ENCODE measurements around the gene HORMAD1.
"Not testable (repeated sequence)": the region's sequence is repeated elsewhere in the genome, so short reads cannot be mapped to it uniquely, and the experiment has no call there.

Gene HORMAD1, protein sequence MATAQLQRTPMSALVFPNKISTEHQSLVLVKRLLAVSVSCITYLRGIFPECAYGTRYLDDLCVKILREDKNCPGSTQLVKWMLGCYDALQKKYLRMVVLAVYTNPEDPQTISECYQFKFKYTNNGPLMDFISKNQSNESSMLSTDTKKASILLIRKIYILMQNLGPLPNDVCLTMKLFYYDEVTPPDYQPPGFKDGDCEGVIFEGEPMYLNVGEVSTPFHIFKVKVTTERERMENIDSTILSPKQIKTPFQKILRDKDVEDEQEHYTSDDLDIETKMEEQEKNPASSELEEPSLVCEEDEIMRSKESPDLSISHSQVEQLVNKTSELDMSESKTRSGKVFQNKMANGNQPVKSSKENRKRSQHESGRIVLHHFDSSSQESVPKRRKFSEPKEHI

DNA sequence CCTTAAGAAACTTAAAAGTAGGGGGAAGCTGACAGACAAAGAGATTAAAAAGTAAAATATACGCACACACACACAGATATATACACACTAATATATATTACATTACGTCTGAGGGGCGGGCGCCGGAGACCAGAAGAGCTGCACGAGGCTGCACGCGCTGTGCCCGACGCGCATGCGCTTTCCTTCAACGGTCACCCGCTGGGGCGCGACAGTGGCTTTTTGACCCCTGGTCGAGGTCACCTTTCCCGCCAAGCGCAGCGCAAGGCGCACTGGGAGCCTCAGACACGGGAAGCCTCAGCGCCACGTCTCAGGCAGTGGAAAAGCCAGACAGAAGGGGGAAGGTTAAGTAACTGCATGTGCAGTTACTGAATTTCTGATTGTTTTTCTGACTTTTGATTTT lies at the start of gene HORMAD1:
TSS of gene HORMAD1 (minus strand) at position 193 of the 400 bp plus-strand sequence. CDS start 1,390 bp downstream, outside the sequence.
- Histone ChIP-seq H2AFZ (ENCODE audit: low read length, unreplicated experiment) (no peak within 1 kb of the TSS), H3K27me3 (ENCODE audit: insufficient read depth, low read length) (no peaks in the 10 kb centered on the region), H3K4me1 (ENCODE audit: control insufficient read depth, insufficient read depth, low read length, unreplicated experiment) (no peaks in the 10 kb centered on the region), H3K79me2 (ENCODE audit: control insufficient read depth, insufficient read depth, low read length, unreplicated experiment) (no peaks in the 10 kb centered on the region), H3K27ac (ENCODE audit: low read depth, low read length) (no peak within 1 kb of the TSS), H3K4me3 (ENCODE audit: low read depth, low read length) (no peak within 1 kb of the TSS), H3K36me3 (ENCODE audit: insufficient read depth, low read length) (no peaks in the 10 kb centered on the region)

GRCh38 chr1:150767704-150768103 lies 47.0 kb upstream of the HORMAD1 start:
- H3K27me3 ChIP-seq (ENCODE audit: insufficient read depth, low read length); H3K36me3 ChIP-seq (ENCODE audit: insufficient read depth, low read length); H3K79me2 ChIP-seq (ENCODE audit: control insufficient read depth, insufficient read depth, low read length, unreplicated experiment); H3K4me3 ChIP-seq (ENCODE audit: low read depth, low read length); H2AFZ ChIP-seq (ENCODE audit: low read length, unreplicated experiment); H3K27ac ChIP-seq (ENCODE audit: low read depth, low read length): not testable (repeated sequence)
- H3K4me1 ChIP-seq (ENCODE audit: control insufficient read depth, insufficient read depth, low read length, unreplicated experiment), result peaks cover 13% of the 10 kb centered on the region

GRCh38 chr1:150765977-150766301 lies 45.2 kb upstream of the HORMAD1 start:
- Histone ChIP-seq H3K27ac (ENCODE audit: low read depth, low read length) (peak overlapping the region; percentile 84; the same call in 1 of the 2 replicates), H3K4me1 (ENCODE audit: control insufficient read depth, insufficient read depth, low read length, unreplicated experiment) (peaks cover 13% of the 10 kb centered on the region), H3K4me3 (ENCODE audit: low read depth, low read length) (peak overlapping the region; percentile 72), H2AFZ (ENCODE audit: low read length, unreplicated experiment) (peak overlapping the region; percentile 58)
- H3K36me3 ChIP-seq (ENCODE audit: insufficient read depth, low read length); H3K79me2 ChIP-seq (ENCODE audit: control insufficient read depth, insufficient read depth, low read length, unreplicated experiment); H3K27me3 ChIP-seq (ENCODE audit: insufficient read depth, low read length): not testable (repeated sequence)

- Histone ChIP-seq H2AFZ (ENCODE audit: low read length, unreplicated experiment) (peak within 1 kb of the TSS; percentile 58), H3K36me3 (ENCODE audit: insufficient read depth, low read length) (no peaks in the 10 kb centered on the region), H3K4me1 (ENCODE audit: control insufficient read depth, insufficient read depth, low read length, unreplicated experiment) (peaks cover 13% of the 10 kb centered on the region), H3K27ac (ENCODE audit: low read depth, low read length) (peak within 1 kb of the TSS; percentile 84), H3K27me3 (ENCODE audit: insufficient read depth, low read length) (no peaks in the 10 kb centered on the region), H3K79me2 (ENCODE audit: control insufficient read depth, insufficient read depth, low read length, unreplicated experiment) (no peaks in the 10 kb centered on the region), H3K4me3 (ENCODE audit: low read depth, low read length) (peak within 1 kb of the TSS; percentile 72)
Observed at GRCh38 chr1:150765296-150765976, 44.7 kb upstream of the HORMAD1 start, which contains the start of gene CTSS. Gene CTSS, minus strand, starts transcription at chr1:150765778. Its CDS starts 1,015 bp downstream, at chr1:150764763.

GRCh38 chr1:150764617-150765101 lies 44.0 kb upstream of the HORMAD1 start:
- H3K4me1 ChIP-seq (ENCODE audit: control insufficient read depth, insufficient read depth, low read length, unreplicated experiment), result peaks cover 13% of the 10 kb centered on the region
- H3K79me2 ChIP-seq (ENCODE audit: control insufficient read depth, insufficient read depth, low read length, unreplicated experiment), result no peaks in the 10 kb centered on the region
- H3K4me3 ChIP-seq (ENCODE audit: low read depth, low read length), result peak overlapping the region; percentile 72
- H3K27me3 ChIP-seq (ENCODE audit: insufficient read depth, low read length), result no peaks in the 10 kb centered on the region
- peak overlapping the region; percentile 84 for H3K27ac ChIP-seq (ENCODE audit: low read depth, low read length)
- no peaks in the 10 kb centered on the region for H3K36me3 ChIP-seq (ENCODE audit: insufficient read depth, low read length)
- H2AFZ ChIP-seq (ENCODE audit: low read length, unreplicated experiment), result no peak overlapping the region

DNA sequence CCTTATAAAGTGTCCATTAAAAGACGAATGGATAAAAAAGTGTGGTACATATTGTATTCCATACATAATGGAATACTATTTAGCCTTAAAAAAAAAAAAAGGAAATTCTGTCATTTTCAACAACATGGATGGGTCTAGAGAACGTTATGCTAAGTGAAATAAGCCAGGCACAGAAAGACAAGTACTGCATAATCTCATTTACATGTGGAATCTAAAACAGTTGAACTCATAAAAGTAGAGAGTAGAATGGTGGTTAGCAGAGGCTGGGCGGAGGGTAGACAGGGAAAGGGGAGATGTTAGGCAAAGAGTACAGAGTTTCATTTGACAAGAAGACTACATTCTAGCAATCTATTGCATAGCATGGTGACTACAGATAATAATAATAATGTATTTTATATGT lies 42.3 kb upstream of the HORMAD1 start:
- no peaks in the 10 kb centered on the region for H3K36me3 ChIP-seq (ENCODE audit: insufficient read depth, low read length)
- H3K27ac ChIP-seq (ENCODE audit: low read depth, low read length), result no peak overlapping the region
- H3K79me2 ChIP-seq (ENCODE audit: control insufficient read depth, insufficient read depth, low read length, unreplicated experiment), result no peaks in the 10 kb centered on the region

DNA sequence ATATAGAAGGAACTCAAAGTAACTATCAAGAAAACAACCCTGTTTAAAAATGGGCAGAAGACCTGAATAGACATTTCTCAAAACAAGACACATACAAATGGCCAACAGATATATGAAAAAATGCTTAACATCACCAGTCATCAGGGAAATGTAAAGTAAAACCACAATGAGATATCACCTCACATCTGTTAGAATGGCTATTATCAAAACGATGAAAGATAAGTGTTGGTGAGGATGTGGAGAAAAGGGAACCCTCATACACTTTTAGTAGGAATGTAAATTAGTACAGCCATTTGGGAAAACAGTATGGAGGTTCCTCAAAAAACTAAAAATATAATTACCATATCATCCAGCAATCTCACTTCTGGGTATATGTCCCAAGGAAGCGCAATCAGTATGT lies 41.9 kb upstream of the HORMAD1 start:
- no peak overlapping the region for H3K4me3 ChIP-seq (ENCODE audit: low read depth, low read length)
- H3K27ac ChIP-seq (ENCODE audit: low read depth, low read length), result no peak overlapping the region
- H3K27me3 ChIP-seq (ENCODE audit: insufficient read depth, low read length), result no peaks in the 10 kb centered on the region
- peaks cover 13% of the 10 kb centered on the region for H3K4me1 ChIP-seq (ENCODE audit: control insufficient read depth, insufficient read depth, low read length, unreplicated experiment)
- H2AFZ ChIP-seq (ENCODE audit: low read length, unreplicated experiment), result no peak overlapping the region
- H3K36me3 ChIP-seq (ENCODE audit: insufficient read depth, low read length), result no peaks in the 10 kb centered on the region
- H3K79me2 ChIP-seq (ENCODE audit: control insufficient read depth, insufficient read depth, low read length, unreplicated experiment), result no peaks in the 10 kb centered on the region

More for the DNA sequence above, 42.3 kb upstream of the HORMAD1 start:
- H3K27me3 ChIP-seq (ENCODE audit: insufficient read depth, low read length), result no peaks in the 10 kb centered on the region
- H3K4me1 ChIP-seq (ENCODE audit: control insufficient read depth, insufficient read depth, low read length, unreplicated experiment), result peaks cover 13% of the 10 kb centered on the region
- no peak overlapping the region for H2AFZ ChIP-seq (ENCODE audit: low read length, unreplicated experiment)
- no peak overlapping the region for H3K4me3 ChIP-seq (ENCODE audit: low read depth, low read length)

DNA sequence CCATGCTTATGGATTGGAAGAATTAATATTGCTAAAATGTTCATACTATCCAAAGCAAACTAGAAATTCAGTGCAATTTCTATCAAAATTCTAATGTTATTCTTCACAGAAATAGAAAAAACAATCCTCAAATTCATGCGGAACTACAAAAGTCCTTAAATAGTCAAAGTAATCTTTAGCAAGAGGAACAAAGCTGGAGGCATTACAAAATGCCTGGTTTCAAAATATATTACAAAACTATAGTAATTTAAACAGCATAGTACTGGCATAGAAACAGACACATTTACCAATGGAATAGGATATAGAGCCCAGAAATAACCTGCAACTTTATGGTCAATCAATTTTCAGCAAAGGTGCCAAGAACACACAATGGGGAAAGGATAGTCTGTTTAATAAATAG lies 41.1 kb upstream of the HORMAD1 start:
- Histone ChIP-seq H3K4me3 (ENCODE audit: low read depth, low read length) (no peak overlapping the region), H3K79me2 (ENCODE audit: control insufficient read depth, insufficient read depth, low read length, unreplicated experiment) (no peaks in the 10 kb centered on the region), H3K4me1 (ENCODE audit: control insufficient read depth, insufficient read depth, low read length, unreplicated experiment) (peaks cover 13% of the 10 kb centered on the region), H2AFZ (ENCODE audit: low read length, unreplicated experiment) (no peak overlapping the region), H3K27ac (ENCODE audit: low read depth, low read length) (no peak overlapping the region), H3K27me3 (ENCODE audit: insufficient read depth, low read length) (no peaks in the 10 kb centered on the region), H3K36me3 (ENCODE audit: insufficient read depth, low read length) (no peaks in the 10 kb centered on the region)

GRCh38 chr1:150760013-150760412 lies 39.3 kb upstream of the HORMAD1 start:
- Histone ChIP-seq H3K4me3 (ENCODE audit: low read depth, low read length) (no peak overlapping the region), H3K79me2 (ENCODE audit: control insufficient read depth, insufficient read depth, low read length, unreplicated experiment) (no peaks in the 10 kb centered on the region), H3K27ac (ENCODE audit: low read depth, low read length) (no peak overlapping the region), H3K27me3 (ENCODE audit: insufficient read depth, low read length) (no peaks in the 10 kb centered on the region), H3K4me1 (ENCODE audit: control insufficient read depth, insufficient read depth, low read length, unreplicated experiment) (peaks cover 10% of the 10 kb centered on the region), H3K36me3 (ENCODE audit: insufficient read depth, low read length) (no peaks in the 10 kb centered on the region), H2AFZ (ENCODE audit: low read length, unreplicated experiment) (no peak overlapping the region)

DNA sequence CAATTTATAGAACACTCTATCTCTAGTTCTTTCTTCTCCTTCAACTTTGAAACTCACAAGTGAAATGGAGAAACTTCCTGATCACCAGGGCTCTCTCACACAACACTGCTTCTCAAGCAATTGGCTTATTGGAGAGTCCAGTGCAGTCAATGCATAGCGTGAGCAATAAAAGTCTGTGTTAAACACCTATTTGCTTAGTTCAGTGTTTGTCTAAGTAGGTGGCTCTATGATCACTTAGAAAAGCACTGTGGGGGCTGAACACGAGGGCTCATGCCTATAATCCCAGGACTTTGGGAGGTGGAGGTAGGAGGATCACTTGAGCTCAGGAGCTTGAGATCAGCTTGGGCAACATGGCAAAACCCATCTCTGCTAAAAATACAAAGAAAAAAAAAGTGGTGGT lies 32.7 kb upstream of the HORMAD1 start:
- Histone ChIP-seq H3K27me3 (ENCODE audit: insufficient read depth, low read length) (no peaks in the 10 kb centered on the region), H2AFZ (ENCODE audit: low read length, unreplicated experiment) (no peak overlapping the region), H3K4me1 (ENCODE audit: control insufficient read depth, insufficient read depth, low read length, unreplicated experiment) (no peaks in the 10 kb centered on the region), H3K27ac (ENCODE audit: low read depth, low read length) (no peak overlapping the region), H3K4me3 (ENCODE audit: low read depth, low read length) (no peak overlapping the region), H3K36me3 (ENCODE audit: insufficient read depth, low read length) (peaks cover 9% of the 10 kb centered on the region; the same call in 1 of the 2 replicates), H3K79me2 (ENCODE audit: control insufficient read depth, insufficient read depth, low read length, unreplicated experiment) (no peaks in the 10 kb centered on the region)
